Stimulated activated CD8-positive, alpha-beta memory T cell treated with anti-CD3 and anti-CD28 coated beads, Interleukin-7, amount 100 ng/mL, for 48 hours (primary cell): Measurements from ENCODE around the gene GNA12.
A peak's percentile ranks its signal among the peaks of the same experiment; 100 is the strongest.

Experiments used
- DNase-seq, 2 donors: peaks; one replicate each; pipeline ENCODE4 v3.0.0-alpha.2; 2020; ENCODE audit warnings: low read depth in 1 of 2; ENCODE audit errors: extremely low read depth in 1 of 2

The GNA12 gene

GRCh38 chr7:2844153-2845033 lies at the start of gene GNA12:
Gene GNA12 (minus strand): TSS chr7:2844308. CDS start chr7:2844161, 147 bp downstream.
- DNase-seq: peak; percentile 94 to 97

GRCh38 chr7:2893411-2893861 lies 49.3 kb upstream of the GNA12 start:
- peak in 1 of 2 donors; percentile 18 for DNase-seq

- no peak for DNase-seq
These were observed 48.4 kb upstream of the GNA12 start for GRCh38 chr7:2892549-2892948.

- DNase-seq: no peak
These were observed 43.7 kb upstream of the GNA12 start for GRCh38 chr7:2887816-2888215.

GRCh38 chr7:2886900-2887299 lies 42.8 kb upstream of the GNA12 start:
- no peak for DNase-seq

- DNase-seq: no peak
These were observed 42.3 kb upstream of the GNA12 start for GRCh38 chr7:2886391-2886790.

GRCh38 chr7:2884161-2884560 lies 40.1 kb upstream of the GNA12 start:
- DNase-seq: no peak

GRCh38 chr7:2883101-2883500 lies 39.0 kb upstream of the GNA12 start:
- no peak for DNase-seq

GRCh38 chr7:2882111-2882510 lies 38.0 kb upstream of the GNA12 start:
- DNase-seq: no peak

GRCh38 chr7:2880874-2881533 lies 36.9 kb upstream of the GNA12 start:
- no peak for DNase-seq

- no peak for DNase-seq
These were observed 35.9 kb upstream of the GNA12 start for GRCh38 chr7:2880051-2880450.

GRCh38 chr7:2879354-2879753 lies 35.2 kb upstream of the GNA12 start:
- no peak for DNase-seq

- DNase-seq: no peak
These were observed 34.2 kb upstream of the GNA12 start for GRCh38 chr7:2878306-2878705.

- no peak for DNase-seq
These were observed 32.1 kb upstream of the GNA12 start for GRCh38 chr7:2876031-2876731.

GRCh38 chr7:2873686-2874551 lies 29.8 kb upstream of the GNA12 start:
- no peak for DNase-seq

GRCh38 chr7:2873146-2873545 lies 29.0 kb upstream of the GNA12 start:
- DNase-seq: no peak

GRCh38 chr7:2872296-2872874 lies 28.3 kb upstream of the GNA12 start:
- DNase-seq: no peak

GRCh38 chr7:2870471-2870931 lies 26.4 kb upstream of the GNA12 start:
- DNase-seq: peak in 1 of 2 donors; percentile 51

GRCh38 chr7:2869981-2870380 lies 25.9 kb upstream of the GNA12 start:
- DNase-seq: no peak

GRCh38 chr7:2866601-2867000 lies 22.5 kb upstream of the GNA12 start:
- no peak for DNase-seq
